IgD-negative memory B cell (primary cell): Measurements from ENCODE around the gene IL9. TPM values are rescaled to one million over a fixed set of nuclear protein-coding genes. Genes with fewer than 3 reads are reported as not detected.

Experiments used
- H3K27ac Mint-ChIP-seq, 3 donors: one replicate each; pipeline ENCODE4 v1.8.0; 2020 to 2022; ENCODE audit warnings: mild to moderate bottlenecking in 3 of 3, mixed read lengths in 3 of 3, moderate library complexity in 1 of 3
- H3K27me3 Mint-ChIP-seq: one replicate; pipeline ENCODE4 v1.8.0; 2021; ENCODE audit warnings: mixed read lengths
- H3K36me3 Mint-ChIP-seq: one replicate; pipeline ENCODE4 v1.8.0; 2020; ENCODE audit warnings: mild to moderate bottlenecking, mixed read lengths
- H3K4me1 Mint-ChIP-seq, 3 donors: one replicate each; pipeline ENCODE4 v1.8.0; 2020 to 2022; ENCODE audit warnings: mixed read lengths in 3 of 3, mild to moderate bottlenecking in 1 of 3
- H3K4me3 Mint-ChIP-seq, 4 donors: one replicate each; pipeline ENCODE4 v1.8.0; 2020 to 2022; ENCODE audit warnings: mild to moderate bottlenecking in 4 of 4, mixed read lengths in 4 of 4, moderate library complexity in 3 of 4
- H3K9me3 Mint-ChIP-seq, 3 donors: one replicate each; pipeline ENCODE4 v1.8.0; 2020 to 2021; ENCODE audit warnings: mixed read lengths in 3 of 3, mild to moderate bottlenecking in 1 of 3
- polyA plus RNA-seq: library from polyadenylated mRNA; unstranded; fragments of 300-500 nt; fragmentation: Illumina TruSeq; gene quantifications from one replicate; pipeline ENCODE4 v1.2.3, GENCODE V29; 2021

Gene IL9
- polyA plus RNA-seq, 1 donor from 2014 or later, result not detected

- peaks cover 0 to 2% (median 0%) of the 10 kb centered on the region in 3 donors for H3K9me3 Mint-ChIP-seq
- H3K36me3 Mint-ChIP-seq, result no peaks in the 10 kb centered on the region
- H3K27me3 Mint-ChIP-seq, result peaks cover 24% of the 10 kb centered on the region
- no peaks in the 10 kb centered on the region for H3K4me1 Mint-ChIP-seq
- no peak overlapping the region for H3K4me3 Mint-ChIP-seq
- H3K27ac Mint-ChIP-seq, result no peak overlapping the region
Measured at GRCh38 chr5:135913713-135914626, 18.3 kb upstream of the IL9 start.

- no peaks in the 10 kb centered on the region for H3K36me3 Mint-ChIP-seq
- peaks cover 14% of the 10 kb centered on the region for H3K27me3 Mint-ChIP-seq
- no peak overlapping the region for H3K4me3 Mint-ChIP-seq
- no peak overlapping the region for H3K27ac Mint-ChIP-seq
- H3K4me1 Mint-ChIP-seq, result no peaks in the 10 kb centered on the region
- H3K9me3 Mint-ChIP-seq, result peaks cover 0 to 3% (median 2%) of the 10 kb centered on the region in 3 donors
Measured at GRCh38 chr5:135905144-135905543, 9.5 kb upstream of the IL9 start.

GRCh38 chr5:135901633-135902032 is 6.0 kb upstream of the IL9 start:
- Mint-ChIP-seq H3K4me1 (no peaks in the 10 kb centered on the region), H3K27ac (no peak overlapping the region), H3K9me3 (peaks cover 0 to 4% (median 0%) of the 10 kb centered on the region in 3 donors), H3K4me3 (no peak overlapping the region), H3K27me3 (peaks cover 12% of the 10 kb centered on the region), H3K36me3 (no peaks in the 10 kb centered on the region)

GRCh38 chr5:135900276-135900675 is 4.6 kb upstream of the IL9 start:
- H3K9me3 Mint-ChIP-seq, result peaks cover 0 to 4% (median 0%) of the 10 kb centered on the region in 3 donors
- H3K4me3 Mint-ChIP-seq, result no peak overlapping the region
- no peak overlapping the region for H3K27ac Mint-ChIP-seq
- no peaks in the 10 kb centered on the region for H3K4me1 Mint-ChIP-seq
- peaks cover 17% of the 10 kb centered on the region for H3K27me3 Mint-ChIP-seq
- H3K36me3 Mint-ChIP-seq, result no peaks in the 10 kb centered on the region

DNA sequence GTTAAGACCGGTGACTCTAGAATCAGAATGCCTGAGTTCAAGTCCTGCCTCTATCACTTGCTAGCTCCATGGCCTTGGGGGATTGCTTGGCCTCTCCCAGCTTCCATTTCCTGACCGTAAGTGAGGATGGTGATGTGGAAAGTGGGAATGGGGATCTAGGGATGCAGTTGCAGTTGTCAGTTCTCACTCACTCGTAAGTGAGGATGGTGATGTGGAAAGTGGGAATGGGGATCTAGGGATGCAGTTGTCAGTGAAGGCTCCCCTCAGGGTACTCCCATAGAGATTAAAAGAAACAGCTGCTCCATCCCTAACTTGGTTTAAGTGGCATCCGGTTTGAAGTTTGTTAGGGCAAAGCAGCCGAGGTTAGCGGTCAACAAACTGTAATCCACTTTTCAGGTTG is 3.0 kb upstream of the IL9 start:
- Mint-ChIP-seq H3K9me3 (peaks cover 0 to 4% (median 0%) of the 10 kb centered on the region in 3 donors), H3K4me1 (no peaks in the 10 kb centered on the region), H3K27me3 (peaks cover 19% of the 10 kb centered on the region), H3K27ac (no peak overlapping the region), H3K36me3 (no peaks in the 10 kb centered on the region), H3K4me3 (no peak overlapping the region)

DNA sequence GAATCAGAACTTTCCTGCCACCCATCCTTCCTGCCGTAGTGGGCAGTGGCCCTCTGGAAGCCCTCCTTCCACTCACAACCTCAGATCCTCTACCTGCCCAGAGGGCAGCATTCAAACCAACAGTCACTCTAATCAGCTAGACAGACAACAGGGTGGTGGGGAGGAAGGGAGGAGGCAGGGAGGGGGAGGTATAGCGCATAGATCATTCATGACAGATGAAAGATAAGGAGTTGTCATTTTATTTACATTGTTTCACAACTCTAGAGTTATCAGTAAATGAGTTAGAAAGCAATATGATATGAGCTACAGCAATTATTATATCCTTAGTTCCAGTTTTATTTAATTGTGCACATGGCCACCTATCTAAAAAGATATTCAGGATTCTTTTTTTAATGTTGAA is 852 bp downstream of the IL9 start:
- peaks cover 14% of the 10 kb centered on the region for H3K27me3 Mint-ChIP-seq
- H3K4me3 Mint-ChIP-seq, result no peak overlapping the region
- no peaks in the 10 kb centered on the region for H3K9me3 Mint-ChIP-seq
- H3K4me1 Mint-ChIP-seq, result peaks cover 0 to 2% (median 0%) of the 10 kb centered on the region in 3 donors
- H3K36me3 Mint-ChIP-seq, result no peaks in the 10 kb centered on the region
- H3K27ac Mint-ChIP-seq, result no peak overlapping the region

GRCh38 chr5:135894276-135894675 is 1.4 kb downstream of the IL9 start:
- Mint-ChIP-seq H3K27me3 (peaks cover 13% of the 10 kb centered on the region), H3K27ac (no peak overlapping the region), H3K4me1 (peaks cover 0 to 2% (median 0%) of the 10 kb centered on the region in 3 donors), H3K4me3 (no peak overlapping the region), H3K9me3 (no peaks in the 10 kb centered on the region), H3K36me3 (no peaks in the 10 kb centered on the region)

DNA sequence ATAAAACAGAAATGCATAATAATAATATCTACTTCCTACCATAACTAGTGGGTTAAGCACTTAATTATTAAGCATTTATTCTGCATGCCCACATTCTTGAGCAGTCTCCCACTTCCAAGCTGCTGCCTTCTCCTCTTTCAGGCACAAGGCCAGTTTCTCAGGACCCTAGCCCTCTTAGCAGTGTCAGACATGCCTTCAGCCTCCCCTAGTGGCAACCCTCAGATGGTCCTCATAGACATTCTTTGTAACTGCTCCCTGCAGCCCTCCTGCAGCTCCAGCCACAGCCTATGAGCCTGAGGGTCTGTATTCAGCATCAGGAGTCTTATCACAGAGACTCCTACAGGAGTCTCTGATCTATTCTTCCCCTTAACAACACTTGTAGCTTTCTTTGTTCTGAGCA is 3.9 kb downstream of the IL9 start:
- H3K36me3 Mint-ChIP-seq, result no peaks in the 10 kb centered on the region
- peaks cover 0 to 5% (median 0%) of the 10 kb centered on the region in 3 donors for H3K4me1 Mint-ChIP-seq
- no peaks in the 10 kb centered on the region for H3K9me3 Mint-ChIP-seq
- no peak overlapping the region for H3K27ac Mint-ChIP-seq
- no peak overlapping the region for H3K4me3 Mint-ChIP-seq
- peaks cover 8% of the 10 kb centered on the region for H3K27me3 Mint-ChIP-seq

GRCh38 chr5:135891268-135891667 is 4.4 kb downstream of the IL9 start:
- no peak overlapping the region for H3K27ac Mint-ChIP-seq
- no peaks in the 10 kb centered on the region for H3K36me3 Mint-ChIP-seq
- H3K27me3 Mint-ChIP-seq, result peaks cover 11% of the 10 kb centered on the region
- peaks cover 0 to 5% (median 0%) of the 10 kb centered on the region in 3 donors for H3K4me1 Mint-ChIP-seq
- no peak overlapping the region for H3K4me3 Mint-ChIP-seq
- no peaks in the 10 kb centered on the region for H3K9me3 Mint-ChIP-seq

DNA sequence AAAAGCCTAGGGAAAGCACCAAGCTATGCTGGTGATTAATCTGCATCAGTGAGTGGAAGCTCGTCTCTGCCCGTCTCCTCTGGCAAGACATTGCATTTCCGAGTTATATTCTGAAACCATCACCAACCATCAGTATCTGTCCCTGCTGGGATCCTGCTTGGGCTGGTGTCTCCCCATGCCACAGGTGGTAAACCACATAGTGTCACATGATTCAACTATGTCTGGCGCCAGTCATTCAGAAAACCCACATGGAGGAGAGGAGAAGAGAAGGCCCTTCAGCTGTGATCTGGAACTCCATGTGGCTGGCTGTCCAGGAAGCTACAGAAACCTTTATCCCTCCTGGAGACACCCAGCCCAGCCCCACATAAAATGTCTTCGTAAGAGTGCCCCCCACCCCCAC is 4.8 kb downstream of the IL9 start:
- Mint-ChIP-seq H3K4me1 (peaks cover 0 to 5% (median 0%) of the 10 kb centered on the region in 3 donors), H3K9me3 (no peaks in the 10 kb centered on the region), H3K4me3 (no peak overlapping the region), H3K36me3 (no peaks in the 10 kb centered on the region), H3K27ac (no peak overlapping the region), H3K27me3 (peaks cover 8% of the 10 kb centered on the region)

GRCh38 chr5:135890296-135890695 is 5.3 kb downstream of the IL9 start:
- no peak overlapping the region for H3K4me3 Mint-ChIP-seq
- H3K9me3 Mint-ChIP-seq, result no peaks in the 10 kb centered on the region
- H3K27me3 Mint-ChIP-seq, result peaks cover 6% of the 10 kb centered on the region
- H3K36me3 Mint-ChIP-seq, result no peaks in the 10 kb centered on the region
- H3K4me1 Mint-ChIP-seq, result peaks cover 0 to 5% (median 0%) of the 10 kb centered on the region in 3 donors
- no peak overlapping the region for H3K27ac Mint-ChIP-seq

DNA sequence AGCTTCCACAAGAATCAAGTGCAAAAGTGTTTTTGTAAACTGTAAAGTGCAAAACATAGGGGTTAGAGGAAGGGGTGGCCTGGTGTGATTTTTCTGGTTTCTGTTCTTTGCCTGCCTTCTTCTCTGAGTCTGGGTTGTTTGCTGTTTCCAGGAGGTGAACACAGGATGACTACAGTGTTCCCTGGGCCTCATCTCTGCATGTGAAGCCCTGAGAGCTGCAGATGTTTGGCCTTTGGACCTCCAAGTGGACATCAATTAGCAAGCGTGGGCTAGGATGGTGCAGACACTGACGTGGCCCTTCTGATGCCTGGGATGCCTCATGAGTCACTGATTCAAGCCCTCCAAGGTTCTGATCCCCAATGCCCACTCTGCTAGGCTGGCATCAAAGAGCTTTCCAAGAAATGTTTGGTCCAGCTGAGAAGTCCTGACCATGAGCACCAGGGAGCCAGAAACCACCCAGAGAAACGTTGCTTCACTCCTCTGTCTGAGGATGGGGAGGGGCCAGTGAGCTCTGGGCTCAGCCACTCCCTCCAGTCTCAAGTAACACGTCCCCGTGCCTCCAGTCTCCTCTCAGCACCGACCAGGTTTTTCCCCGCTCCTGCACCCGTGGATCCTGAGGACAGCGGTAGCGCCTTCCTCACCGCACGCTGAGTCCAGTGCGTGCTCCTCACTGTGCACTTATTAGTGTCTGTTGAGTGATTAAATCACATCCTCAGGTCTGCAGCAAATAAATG is 7.6 kb downstream of the IL9 start:
- no peak overlapping the region for H3K4me3 Mint-ChIP-seq
- H3K4me1 Mint-ChIP-seq, result peaks cover 0 to 5% (median 0%) of the 10 kb centered on the region in 3 donors
- no peaks in the 10 kb centered on the region for H3K9me3 Mint-ChIP-seq
- peaks cover 8% of the 10 kb centered on the region for H3K27me3 Mint-ChIP-seq
- H3K36me3 Mint-ChIP-seq, result no peaks in the 10 kb centered on the region
- H3K27ac Mint-ChIP-seq, result no peak overlapping the region

- no peaks in the 10 kb centered on the region for H3K9me3 Mint-ChIP-seq
- peaks cover 0 to 5% (median 0%) of the 10 kb centered on the region in 3 donors for H3K4me1 Mint-ChIP-seq
- H3K27me3 Mint-ChIP-seq, result peaks cover 8% of the 10 kb centered on the region
- no peak overlapping the region for H3K27ac Mint-ChIP-seq
- H3K36me3 Mint-ChIP-seq, result no peaks in the 10 kb centered on the region
- H3K4me3 Mint-ChIP-seq, result peak overlapping the region in 3 of 4 donors; percentile 31 to 75 (median 67)
Measured at GRCh38 chr5:135887447-135887864, 8.2 kb downstream of the IL9 start.

DNA sequence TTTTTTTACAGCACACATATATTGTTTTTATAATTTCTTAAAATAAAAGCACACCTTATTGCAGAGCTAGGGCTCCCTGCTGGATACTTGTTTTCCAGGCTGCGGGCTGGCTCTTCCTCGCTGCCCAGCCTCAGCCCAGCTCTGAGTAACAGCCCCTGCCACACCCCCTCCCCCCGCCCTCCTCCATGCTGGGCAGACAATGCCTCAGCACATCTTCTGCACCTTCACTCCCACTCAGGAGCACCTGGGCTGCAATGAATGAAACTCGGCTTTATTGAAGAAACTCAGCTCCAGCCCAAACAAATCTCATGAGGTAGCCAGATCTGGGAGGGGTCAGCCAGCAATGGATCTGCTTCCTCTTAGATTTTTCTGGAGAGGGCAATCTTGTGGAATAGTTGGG is 9.5 kb downstream of the IL9 start:
- peaks cover 0 to 5% (median 0%) of the 10 kb centered on the region in 3 donors for H3K4me1 Mint-ChIP-seq
- H3K9me3 Mint-ChIP-seq, result no peaks in the 10 kb centered on the region
- H3K36me3 Mint-ChIP-seq, result no peaks in the 10 kb centered on the region
- no peak overlapping the region for H3K4me3 Mint-ChIP-seq
- peaks cover 8% of the 10 kb centered on the region for H3K27me3 Mint-ChIP-seq
- no peak overlapping the region for H3K27ac Mint-ChIP-seq

DNA sequence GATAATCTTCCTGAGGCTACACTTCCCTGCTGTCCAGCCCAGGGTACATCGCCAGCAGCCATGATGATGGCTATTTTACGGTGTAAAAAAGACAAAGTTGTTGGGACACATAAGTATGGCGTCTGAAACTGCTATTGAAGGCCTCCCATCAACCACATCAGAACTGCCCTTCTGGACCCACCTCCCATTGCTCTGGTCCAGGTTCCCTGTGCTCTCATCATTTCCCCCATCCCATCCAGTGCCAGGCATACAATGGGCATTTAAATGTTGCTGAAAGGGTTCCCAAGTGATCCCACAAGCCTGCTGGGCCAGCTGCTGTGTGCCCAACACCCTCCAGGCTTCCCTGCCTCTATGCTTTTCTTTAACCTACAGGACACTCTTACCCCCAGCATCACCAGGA is 10.6 kb downstream of the IL9 start:
- Mint-ChIP-seq H3K27me3 (peaks cover 16% of the 10 kb centered on the region), H3K4me1 (peaks cover 0 to 3% (median 0%) of the 10 kb centered on the region in 3 donors), H3K9me3 (peaks cover 0 to 2% (median 0%) of the 10 kb centered on the region in 3 donors), H3K36me3 (no peaks in the 10 kb centered on the region), H3K4me3 (no peak overlapping the region), H3K27ac (no peak overlapping the region)
